ENCODE results near the gene SCEL. TPM values are rescaled to one million over a fixed set of nuclear protein-coding genes. Genes with fewer than 3 reads are reported as not detected.
"Not testable (repeated sequence)": the region's sequence is repeated elsewhere in the genome, so short reads cannot be mapped to it uniquely, and the experiment has no call there.

Gene SCEL
- total RNA-seq, 2 donors from 2014 or later, result 1.9 to 2.7 TPM

- no peak for ATAC-seq
- intact Hi-C loops (cut with DNase I, micrococcal nuclease), result no loop called here
- DNase-seq, result no peak
Observed at GRCh38 chr13:77619655-77620054, 84.1 kb downstream of the SCEL start.

DNA sequence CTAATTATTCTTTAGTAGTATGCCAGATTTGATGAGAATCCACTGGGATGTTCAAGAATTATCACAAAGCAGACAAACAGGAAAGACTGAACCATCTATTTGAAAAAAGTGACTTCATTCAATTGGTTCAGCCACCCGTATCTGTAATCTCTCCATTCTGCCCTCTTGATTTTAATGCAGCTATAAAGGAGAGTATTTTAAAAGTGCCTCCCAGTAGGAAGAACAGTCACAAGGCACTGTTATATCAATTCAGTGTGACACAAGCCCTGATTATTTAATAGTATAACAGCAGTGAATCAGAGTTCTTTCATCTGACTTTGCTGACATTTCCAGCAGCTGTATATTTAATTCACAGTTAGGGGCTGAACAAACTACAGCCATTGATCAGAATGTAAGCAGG, 84.6 kb downstream of the SCEL start:
- intact Hi-C loops (cut with DNase I, micrococcal nuclease), result no loop called here
- ATAC-seq, result no peak
- no peak for DNase-seq

GRCh38 chr13:77623806-77624205, 88.3 kb downstream of the SCEL start:
- DNase-seq, result no peak
- no peak for ATAC-seq
- intact Hi-C loops (cut with DNase I, micrococcal nuclease), result no loop called here

DNA sequence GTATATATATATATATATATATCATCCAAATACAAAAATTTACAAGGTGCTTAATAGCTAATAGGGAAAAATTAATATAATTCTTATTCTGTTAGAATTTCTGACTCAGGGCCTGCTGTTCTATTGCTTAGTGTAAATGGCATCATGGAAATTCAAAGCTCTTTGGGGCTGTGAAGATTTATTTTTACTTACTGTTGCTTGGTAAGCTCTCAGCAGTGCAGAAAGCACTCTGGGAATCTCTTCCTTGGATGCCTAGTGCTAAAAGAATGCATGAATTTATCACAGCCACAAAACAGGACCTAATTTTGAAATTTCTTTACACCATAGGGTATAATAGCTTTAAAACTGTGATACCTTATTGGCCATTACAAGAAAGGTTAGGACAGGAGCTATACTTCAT, 92.7 kb downstream of the SCEL start:
- ATAC-seq (no peak), DNase-seq (no peak)
- intact Hi-C loops (cut with DNase I, micrococcal nuclease), result no loop called here

DNA sequence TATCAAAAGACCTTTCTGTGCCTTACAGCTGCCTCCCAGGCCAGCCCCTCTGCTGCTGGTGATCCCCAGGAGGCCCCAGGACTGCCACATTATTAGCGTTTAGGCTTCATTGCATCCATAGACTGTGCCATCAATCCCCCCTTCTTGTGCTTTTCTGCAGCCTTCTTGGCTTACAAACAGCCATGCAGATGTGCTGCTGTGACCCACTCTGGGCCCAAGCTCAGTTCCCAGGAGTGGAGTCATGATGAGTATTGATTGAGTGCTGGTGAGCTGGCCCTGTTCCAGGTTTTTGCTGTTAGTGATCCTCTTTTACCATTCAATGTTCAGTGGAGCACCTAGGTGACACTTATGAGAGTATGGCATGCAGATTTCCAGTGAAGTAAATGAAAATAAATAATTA, 102.1 kb downstream of the SCEL start:
- no peak for DNase-seq
- ATAC-seq, result no peak
- intact Hi-C loops (cut with DNase I, micrococcal nuclease), result no loop called here

- ATAC-seq (no peak), DNase-seq (no peak)
- intact Hi-C loops (cut with DNase I, micrococcal nuclease), result no loop called here
Observed at GRCh38 chr13:77650409-77650808, 114.9 kb downstream of the SCEL start.

DNA sequence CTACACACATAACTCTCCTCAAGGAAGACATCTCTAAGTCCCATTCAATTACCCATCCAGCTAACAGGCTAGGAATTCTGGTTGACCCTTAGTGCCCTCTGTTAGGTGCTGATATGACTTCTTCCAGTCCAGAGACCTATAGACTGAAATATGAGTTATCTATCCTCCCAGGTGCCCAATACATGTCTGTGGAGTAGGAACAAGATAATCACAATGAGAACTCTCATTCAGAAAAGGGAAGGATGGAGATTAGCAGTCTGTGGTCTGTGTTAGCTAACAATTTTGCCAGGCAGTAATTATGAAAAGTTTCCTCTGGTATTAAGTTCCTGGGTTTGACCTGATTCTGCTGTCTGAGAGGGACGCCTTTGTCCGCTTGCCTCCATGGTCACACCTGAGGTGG, 117.8 kb downstream of the SCEL start:
- ATAC-seq (no peak), DNase-seq (no peak)
- intact Hi-C loops (cut with DNase I, micrococcal nuclease), result no loop called here

- ATAC-seq; intact Hi-C loops (cut with DNase I, micrococcal nuclease); DNase-seq: not testable (repeated sequence)
Observed at GRCh38 chr13:77660016-77660415, 124.5 kb downstream of the SCEL start.

- DNase-seq, result no peak
- intact Hi-C loops (cut with DNase I, micrococcal nuclease), result no loop called here
- no peak for ATAC-seq
Observed at GRCh38 chr13:77660841-77661250, 125.3 kb downstream of the SCEL start.

DNA sequence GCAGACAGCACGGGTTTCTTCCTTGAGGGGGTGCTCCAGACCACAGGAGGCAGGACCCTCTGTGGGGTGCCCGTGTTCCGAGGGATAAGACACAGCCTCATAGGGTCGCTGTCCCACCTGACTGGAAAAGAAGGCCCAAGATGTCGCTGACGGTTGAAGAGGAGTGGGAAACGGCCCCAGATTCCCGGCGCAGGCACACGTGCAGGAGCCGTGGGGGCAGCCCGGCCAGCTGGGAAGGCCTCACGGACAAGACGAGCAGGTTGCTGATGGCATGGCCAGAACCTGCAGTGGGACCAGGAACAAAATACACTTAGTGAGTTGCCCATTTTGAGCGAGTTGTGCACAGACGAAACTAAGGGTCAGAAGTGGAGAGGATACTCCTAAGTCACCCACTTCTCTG, 126.8 kb downstream of the SCEL start:
- intact Hi-C loops (cut with DNase I, micrococcal nuclease); DNase-seq; ATAC-seq: not testable (repeated sequence)

GRCh38 chr13:77662831-77663230, 127.3 kb downstream of the SCEL start:
- ATAC-seq; DNase-seq; intact Hi-C loops (cut with DNase I, micrococcal nuclease): not testable (repeated sequence)

DNA sequence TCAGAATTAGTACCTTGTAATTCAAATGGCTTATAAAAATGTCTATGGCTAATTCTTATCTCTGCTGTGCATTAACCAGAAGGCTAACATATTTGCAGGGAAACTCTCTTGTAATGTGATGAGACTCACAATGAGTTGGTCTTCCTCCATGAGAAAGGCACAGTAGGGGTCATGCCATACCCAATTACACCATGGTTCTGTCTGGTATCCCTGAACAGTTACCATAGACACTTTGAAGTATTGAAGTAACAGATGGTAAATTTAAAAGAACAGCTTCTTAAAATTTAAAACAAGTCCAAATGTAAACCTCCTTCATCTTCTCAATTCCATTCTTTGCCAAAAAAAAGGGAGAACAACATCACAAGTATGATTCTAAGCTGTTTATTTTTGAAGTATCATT, 139.3 kb downstream of the SCEL start:
- ATAC-seq (no peak), DNase-seq (no peak)
- intact Hi-C loops (cut with DNase I, micrococcal nuclease), result no loop called here

DNA sequence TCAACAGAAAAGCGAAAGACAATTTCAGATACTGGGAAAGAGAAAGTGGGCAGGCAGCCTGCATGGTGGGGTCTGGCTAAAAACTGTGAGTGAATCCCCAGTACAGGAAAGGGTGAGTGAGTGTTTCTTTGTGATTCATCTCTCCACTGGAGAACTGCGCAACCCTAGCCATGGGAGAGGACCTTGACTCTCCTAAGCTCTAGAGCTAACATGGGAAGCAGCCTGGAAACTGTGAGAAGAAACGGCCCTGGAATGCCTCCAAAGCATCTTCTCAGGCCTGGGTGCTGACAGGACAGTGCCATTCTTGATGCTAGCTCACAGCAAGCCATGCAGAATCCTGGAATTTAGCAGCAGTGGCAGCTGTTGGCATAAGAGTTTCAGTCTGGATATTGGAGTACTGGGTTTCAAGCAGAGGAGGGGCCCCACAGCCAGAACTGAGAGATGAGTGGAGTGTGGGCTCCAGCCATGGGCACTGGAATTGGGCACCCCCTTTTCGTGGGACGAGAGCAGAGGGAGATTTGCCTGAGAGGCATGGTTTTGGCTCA, 143.3 kb downstream of the SCEL start:
- intact Hi-C loops (cut with DNase I, micrococcal nuclease), result no loop called here
- ATAC-seq (no peak), DNase-seq (no peak)

- ATAC-seq (no peak), DNase-seq (no peak)
- intact Hi-C loops (cut with DNase I, micrococcal nuclease), result no loop called here
Observed at GRCh38 chr13:77687799-77688198, 152.3 kb downstream of the SCEL start.

- ATAC-seq (no peak), DNase-seq (no peak)
- intact Hi-C loops (cut with DNase I, micrococcal nuclease), result no loop called here
Observed at GRCh38 chr13:77691871-77692270, 156.4 kb downstream of the SCEL start.

DNA sequence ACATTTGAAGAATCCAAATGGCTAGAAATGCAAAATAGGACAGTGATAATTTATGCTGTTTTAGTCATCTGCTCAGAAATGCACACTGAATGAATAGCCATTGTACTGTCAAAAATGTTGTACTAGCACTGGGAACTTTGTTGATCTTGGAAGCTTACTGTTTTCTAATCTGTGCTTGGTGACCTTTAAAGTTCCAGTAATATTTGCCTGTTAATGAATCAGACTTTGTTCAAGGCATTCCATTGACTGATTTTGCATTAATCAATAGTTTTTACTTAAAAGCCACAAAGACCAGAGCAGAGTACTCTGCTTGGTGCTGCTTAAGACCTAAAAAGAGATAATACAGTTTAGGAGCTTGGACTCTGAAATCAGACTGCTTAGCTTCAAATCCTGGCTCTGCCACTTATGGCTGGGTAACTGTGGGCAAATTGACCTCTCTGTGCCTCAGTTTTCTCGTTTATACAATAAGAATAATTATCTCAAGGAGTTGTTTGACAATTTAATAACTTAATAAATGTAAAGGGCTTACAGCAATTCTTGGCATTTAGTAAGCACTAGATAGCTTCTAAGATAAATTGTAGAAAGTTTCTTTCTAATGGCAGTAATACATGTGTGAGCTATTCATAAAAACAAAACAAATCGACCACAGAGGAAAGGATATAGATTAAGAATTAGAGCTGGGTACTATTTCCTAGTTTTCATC, 157.4 kb downstream of the SCEL start:
- ATAC-seq (no peak), DNase-seq (no peak)
- intact Hi-C loops (cut with DNase I, micrococcal nuclease), result no loop called here

GRCh38 chr13:77693449-77693940, 158.0 kb downstream of the SCEL start:
- ATAC-seq (no peak), DNase-seq (no peak)
- intact Hi-C loops (cut with DNase I, micrococcal nuclease), result no loop called here
